SK-N-MC (cell line): Measurements from ENCODE around the gene NRIP2.
"Not testable (repeated sequence)": the region's sequence is repeated elsewhere in the genome, so short reads cannot be mapped to it uniquely, and the experiment has no call there.

Source experiments
- DNase-seq: peaks from one replicate; pipeline ENCODE4 v3.0.0-alpha.2; 2011; ENCODE audit warnings: low read depth, low spot score
- H3K27ac ChIP-seq: fragments of 200-600 bp; sonication (generic); 2 replicates; pipeline ENCODE4 v1.5.1; 2016; ENCODE audit warnings: mixed run types
- H3K36me3 ChIP-seq: fragments of 200-600 bp; sonication (generic); 2 replicates; pipeline ENCODE4 v1.6.1; 2017; ENCODE audit warnings: antibody characterized with exemption, low read length, mixed read lengths; ENCODE audit not compliant: insufficient read depth
- H3K4me3 ChIP-seq: fragments of 200-600 bp; sonication (generic); 2 replicates; pipeline ENCODE4 v1.5.1; 2016
- H3K9ac ChIP-seq: fragments of 200-600 bp; sonication (generic); 2 replicates; pipeline ENCODE4 v1.8.0; 2017; ENCODE audit warnings: mixed run types, mixed read lengths; ENCODE audit not compliant: insufficient read length
- H3K9me3 ChIP-seq: fragments of 200-600 bp; sonication (generic); 2 replicates; pipeline ENCODE4 v1.6.1; 2017; ENCODE audit warnings: low read depth, mild to moderate bottlenecking, antibody characterized with exemption, low read length, moderate library complexity, mixed read lengths
- EZH2 ChIP-seq: fragments of 200-600 bp; sonication (generic); IDR thresholded peaks from one replicate; pipeline ENCODE4 v1.6.1; 2017; ENCODE audit warnings: antibody characterized with exemption
- FOXP2 ChIP-seq: optimal IDR thresholded peaks from 2 replicates; pipeline ENCODE3; 2011; ENCODE audit warnings: mild to moderate bottlenecking, moderate library complexity; ENCODE audit not compliant: insufficient read depth; ENCODE audit errors: extremely low read length, control extremely low read depth
- POLR2AphosphoS5 ChIP-seq: IDR thresholded peaks from 2 replicates; pipeline ENCODE4 v1.6.1; 2012; ENCODE audit warnings: mild to moderate bottlenecking, low read depth, low read length, borderline replicate concordance

The NRIP2 gene

GRCh38 chr12:2864198-2864597, 29.4 kb upstream of the NRIP2 start:
- DNase-seq, result no peak
- H3K36me3 ChIP-seq, result peaks cover 83% of the 10 kb centered on the region
- TF ChIP-seq EZH2 (no peak), FOXP2 (no peak), POLR2AphosphoS5 (no peak)
- no peak overlapping the region for H3K4me3 ChIP-seq
- no peak overlapping the region for H3K27ac ChIP-seq
- no peak overlapping the region for H3K9ac ChIP-seq
- no peaks in the 10 kb centered on the region for H3K9me3 ChIP-seq

- H3K9ac ChIP-seq, DNase-seq, H3K27ac ChIP-seq, H3K9me3 ChIP-seq, H3K4me3 ChIP-seq: not testable (repeated sequence)
- peaks cover 83% of the 10 kb centered on the region for H3K36me3 ChIP-seq
Measured at GRCh38 chr12:2863402-2863801, 28.6 kb upstream of the NRIP2 start.

- H3K4me3 ChIP-seq, result no peak overlapping the region
- peaks cover 83% of the 10 kb centered on the region for H3K36me3 ChIP-seq
- no peak overlapping the region for H3K27ac ChIP-seq
- no peak overlapping the region for H3K9ac ChIP-seq
- H3K9me3 ChIP-seq, result no peaks in the 10 kb centered on the region
- DNase-seq, result no peak
- TF ChIP-seq EZH2 (no peak), FOXP2 (no peak), POLR2AphosphoS5 (no peak)
Measured at GRCh38 chr12:2862876-2863275, 28.0 kb upstream of the NRIP2 start.

GRCh38 chr12:2860170-2860569, 25.3 kb upstream of the NRIP2 start:
- H3K4me3 ChIP-seq, result no peak overlapping the region
- no peak for TF ChIP-seq EZH2
- no peak for TF ChIP-seq FOXP2
- TF ChIP-seq POLR2AphosphoS5, result no peak
- H3K9me3 ChIP-seq, result no peaks in the 10 kb centered on the region
- no peak overlapping the region for H3K9ac ChIP-seq
- DNase-seq, result no peak
- H3K36me3 ChIP-seq, result peaks cover 61% of the 10 kb centered on the region
- no peak overlapping the region for H3K27ac ChIP-seq

GRCh38 chr12:2858944-2859421, 24.1 kb upstream of the NRIP2 start:
- Histone ChIP-seq H3K27ac (no peak overlapping the region), H3K4me3 (no peak overlapping the region), H3K9me3 (no peaks in the 10 kb centered on the region), H3K36me3 (peaks cover 49% of the 10 kb centered on the region), H3K9ac (no peak overlapping the region)
- no peak for DNase-seq
- TF ChIP-seq EZH2 (no peak), POLR2AphosphoS5 (no peak), FOXP2 (no peak)

GRCh38 chr12:2858334-2858733, 23.5 kb upstream of the NRIP2 start:
- peaks cover 45% of the 10 kb centered on the region for H3K36me3 ChIP-seq
- DNase-seq, result no peak
- TF ChIP-seq FOXP2 (no peak), POLR2AphosphoS5 (0 out of 2 replicates have a peak, but pooled peaks have one; percentile 7), EZH2 (no peak)
- H3K9ac ChIP-seq, result no peak overlapping the region
- no peaks in the 10 kb centered on the region for H3K9me3 ChIP-seq
- 0 out of 2 replicates have a peak overlapping the region, but pooled peaks have one; percentile 44 for H3K27ac ChIP-seq
- H3K4me3 ChIP-seq, result no peak overlapping the region

GRCh38 chr12:2857576-2857975, 22.7 kb upstream of the NRIP2 start:
- Histone ChIP-seq H3K9ac (no peak overlapping the region), H3K27ac (peak overlapping the region; percentile 44; the same call in 1 of the 2 replicates), H3K4me3 (no peak overlapping the region), H3K9me3 (no peaks in the 10 kb centered on the region), H3K36me3 (peaks cover 38% of the 10 kb centered on the region)
- TF ChIP-seq FOXP2, result no peak
- no peak; the same call in 1 of the 2 replicates for TF ChIP-seq POLR2AphosphoS5
- no peak for TF ChIP-seq EZH2
- no peak for DNase-seq

- Histone ChIP-seq H3K27ac (peak within 1 kb of the TSS; percentile 44; the same call in 1 of the 2 replicates), H3K9me3 (no peaks in the 10 kb centered on the region), H3K9ac (no peak within 1 kb of the TSS), H3K36me3 (peaks cover 34% of the 10 kb centered on the region), H3K4me3 (no peak within 1 kb of the TSS)
- no peak for DNase-seq
- no peak for TF ChIP-seq POLR2AphosphoS5
- no peak for TF ChIP-seq FOXP2
- no peak for TF ChIP-seq EZH2
Measured at GRCh38 chr12:2857021-2857431, 22.2 kb upstream of the NRIP2 start, which contains the start of gene TEX52. TSS of gene TEX52 (minus strand) at chr12:2857039. CDS start at chr12:2857026, 13 bp downstream.

- Histone ChIP-seq H3K9me3 (no peaks in the 10 kb centered on the region), H3K9ac (no peak overlapping the region), H3K4me3 (no peak overlapping the region), H3K36me3 (peaks cover 27% of the 10 kb centered on the region), H3K27ac (no peak overlapping the region)
- no peak for DNase-seq
- TF ChIP-seq POLR2AphosphoS5, result no peak
- no peak for TF ChIP-seq FOXP2
- no peak for TF ChIP-seq EZH2
Measured at GRCh38 chr12:2856051-2856450, 21.2 kb upstream of the NRIP2 start.
